HG03103 (cell line): Measurements from ENCODE around the gene SUGP1.
"Not testable (repeated sequence)": the region's sequence is repeated elsewhere in the genome, so short reads cannot be mapped to it uniquely, and the experiment has no call there.

Experiments
- ATAC-seq: cut with Tn5 transposase; IDR thresholded peaks from one replicate; pipeline ENCODE4 v1.9.1; 2021; ENCODE audit warnings: low read depth; ENCODE audit not compliant: unreplicated experiment

SUGP1 gene

DNA sequence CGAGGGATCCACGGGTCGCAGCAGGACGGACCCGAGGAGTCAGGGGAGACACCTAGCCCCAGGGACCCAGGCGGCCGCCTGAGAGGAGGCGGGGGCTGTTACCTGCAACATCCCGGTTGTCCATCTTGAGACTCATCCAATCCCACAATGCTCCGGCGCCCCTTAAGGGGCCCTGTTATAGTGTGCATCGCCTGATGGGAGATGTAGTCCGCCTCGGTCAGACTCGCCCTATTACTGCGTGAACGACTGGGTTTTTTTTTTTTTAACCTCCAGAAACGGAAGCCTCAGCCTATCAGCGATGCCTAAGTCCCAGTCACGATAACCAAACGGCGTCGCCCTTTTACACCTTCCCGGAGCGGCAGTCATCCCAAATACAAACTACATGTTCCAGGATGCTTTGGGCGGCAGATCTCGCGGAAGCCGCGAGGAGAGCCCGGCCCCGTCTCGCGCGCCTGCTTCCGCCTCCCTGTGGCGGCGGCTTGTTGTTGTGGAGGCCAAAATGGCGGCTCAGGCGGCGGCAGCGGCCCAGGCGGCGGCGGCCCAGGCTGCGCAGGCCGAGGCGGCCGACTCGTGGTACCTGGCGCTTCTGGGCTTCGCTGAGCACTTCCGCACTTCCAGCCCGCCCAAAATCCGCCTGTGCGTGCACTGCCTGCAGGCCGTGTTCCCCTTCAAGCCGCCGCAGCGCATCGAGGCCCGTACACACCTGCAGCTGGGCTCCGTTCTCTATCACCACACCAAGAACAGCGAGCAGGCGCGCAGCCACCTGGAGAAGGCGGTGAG, at the start of gene SUGP1, which contains the start of gene MAU2:
TSS of gene SUGP1 (minus strand) at position 149 of the 780 bp plus-strand sequence. CDS start at position 136, 13 bp downstream.
TSS of gene MAU2 (plus strand) at position 469 of the 780 bp plus-strand sequence. CDS start at position 500, 31 bp downstream.
- peak; percentile 82 for ATAC-seq

DNA sequence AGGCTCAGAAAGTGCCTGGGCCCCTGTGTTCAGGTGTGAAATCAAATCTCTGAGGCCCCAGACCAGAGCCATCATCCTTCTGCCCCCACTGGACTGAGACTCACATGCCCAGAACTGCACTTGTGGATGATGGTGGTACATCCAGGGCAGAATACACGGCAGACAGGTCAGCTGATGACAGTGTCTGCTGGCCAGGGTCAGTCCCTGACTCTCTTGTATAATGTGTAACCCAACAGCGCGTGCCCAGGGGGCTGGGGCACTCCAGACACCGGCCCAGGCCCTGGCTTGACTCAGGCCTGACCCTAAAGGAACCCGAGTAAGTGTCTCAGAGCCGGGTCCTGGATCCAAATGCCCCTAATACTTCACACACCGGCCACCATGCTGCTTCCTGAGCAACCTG, 47.8 kb upstream of the SUGP1 start:
- ATAC-seq = no peak

- ATAC-seq = peak; percentile 53
These were observed 46.4 kb upstream of the SUGP1 start for GRCh38 chr19:19366434-19367396.

- ATAC-seq = no peak
These were observed 41.8 kb upstream of the SUGP1 start for GRCh38 chr19:19362075-19362474.

DNA sequence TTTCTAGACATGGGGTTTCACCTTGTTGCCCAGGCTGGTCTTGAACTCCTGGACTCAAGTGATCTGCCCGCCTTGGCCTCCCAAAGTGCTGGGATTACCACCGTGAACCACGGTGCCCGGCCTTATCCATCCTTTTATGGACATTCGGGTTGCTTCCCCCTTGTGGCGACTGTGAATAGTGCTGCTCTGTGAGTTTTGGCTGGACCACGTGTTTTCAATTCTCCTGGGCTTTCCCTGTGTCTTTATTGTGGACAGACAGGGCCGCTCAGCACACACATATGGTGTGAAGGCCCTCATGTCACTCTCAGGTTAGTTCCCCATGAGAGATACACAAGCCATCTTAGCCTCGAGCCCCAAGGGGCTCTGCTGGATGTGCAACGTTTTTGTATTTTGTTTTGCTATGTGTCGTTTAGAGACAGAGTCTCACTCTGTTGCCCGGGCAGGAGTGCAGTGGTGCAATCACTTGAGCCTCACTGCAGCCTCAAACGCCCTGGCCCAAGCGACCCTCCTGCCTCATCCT, 40.8 kb upstream of the SUGP1 start:
- ATAC-seq = no peak

GRCh38 chr19:19356901-19357566, 36.7 kb upstream of the SUGP1 start:
- ATAC-seq = no peak

- ATAC-seq = no peak
These were observed 36.2 kb upstream of the SUGP1 start for GRCh38 chr19:19356500-19356899.

DNA sequence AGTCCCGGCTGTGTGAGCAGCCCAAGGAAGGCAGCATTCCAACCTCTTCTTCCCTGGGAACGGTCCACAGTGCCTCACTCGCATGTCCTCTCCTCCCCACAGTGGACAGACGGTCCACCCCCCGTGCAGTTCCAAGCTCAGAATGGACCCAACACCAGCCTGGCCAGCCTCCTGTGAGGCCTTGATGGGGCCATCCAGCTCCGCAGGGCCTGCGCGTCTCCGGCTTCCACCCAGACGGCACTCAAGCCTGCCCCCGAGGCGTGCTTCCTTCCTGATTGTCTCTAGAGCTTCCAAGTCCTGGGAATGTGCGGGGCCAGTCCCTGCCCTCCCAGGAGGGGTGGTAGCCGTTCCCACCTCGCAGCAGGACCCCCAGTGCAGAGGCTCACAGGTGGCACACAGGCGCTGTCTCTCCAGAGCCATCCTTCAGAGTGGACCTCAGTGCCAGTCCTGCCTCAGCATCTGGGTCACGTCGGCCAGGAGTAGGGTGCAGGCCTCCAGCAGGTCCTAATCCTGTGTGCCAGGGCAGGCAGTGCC, 35.4 kb upstream of the SUGP1 start:
- ATAC-seq = no peak

GRCh38 chr19:19354932-19355331, 34.6 kb upstream of the SUGP1 start:
- no peak for ATAC-seq

GRCh38 chr19:19354007-19354406, 33.7 kb upstream of the SUGP1 start:
- ATAC-seq = no peak

- ATAC-seq = no peak
These were observed 32.5 kb upstream of the SUGP1 start for GRCh38 chr19:19352823-19353222.

- ATAC-seq = not testable (repeated sequence)
These were observed 30.4 kb upstream of the SUGP1 start for GRCh38 chr19:19350756-19351155.

DNA sequence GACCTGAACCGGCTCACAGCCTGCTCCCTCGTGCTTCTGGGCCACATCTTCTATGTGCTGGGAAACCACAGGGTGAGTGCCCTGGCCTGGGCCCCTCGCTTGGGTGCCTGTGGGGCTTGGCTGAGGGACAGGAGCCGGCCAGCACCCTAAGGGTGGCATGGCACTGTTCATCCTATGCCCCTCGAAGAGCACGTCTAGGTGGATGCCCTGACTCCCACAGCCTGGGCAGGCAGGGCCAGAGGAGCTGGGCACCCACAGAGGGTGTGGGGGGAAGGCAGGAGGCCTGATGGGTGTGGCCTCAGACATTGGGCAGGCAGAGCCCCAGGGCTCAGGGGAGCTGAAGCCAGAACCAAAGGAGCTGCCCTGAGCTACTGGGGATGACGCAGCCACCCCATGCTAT, 29.1 kb upstream of the SUGP1 start:
- no peak for ATAC-seq

GRCh38 chr19:19348266-19348665, 28.0 kb upstream of the SUGP1 start:
- no peak for ATAC-seq

- no peak for ATAC-seq
These were observed 27.2 kb upstream of the SUGP1 start for GRCh38 chr19:19347401-19348110.

GRCh38 chr19:19345970-19346369, 25.7 kb upstream of the SUGP1 start:
- no peak for ATAC-seq

GRCh38 chr19:19345232-19345631, 24.9 kb upstream of the SUGP1 start:
- no peak for ATAC-seq

GRCh38 chr19:19343762-19344161, 23.5 kb upstream of the SUGP1 start:
- ATAC-seq = no peak

- ATAC-seq = no peak
These were observed 22.7 kb upstream of the SUGP1 start for GRCh38 chr19:19343016-19343362.
